ENCODE results near the gene DSE. TPM values are rescaled to one million over a fixed set of nuclear protein-coding genes. Genes with fewer than 3 reads are reported as not detected.

DSE gene
- polyA plus RNA-seq, 1 donor = 16.8 TPM

GRCh38 chr6:116452531-116452930 is 81.8 kb downstream of the DSE start:
- Histone ChIP-seq H3K27me3 (ENCODE audit: control insufficient read depth, insufficient read depth, low read length) (no peaks in the 10 kb centered on the region), H3K4me3 (ENCODE audit: low read length) (no peak overlapping the region), H3K27ac (ENCODE audit: low read length) (no peak overlapping the region), H3K4me1 (ENCODE audit: control insufficient read depth, insufficient read depth, low read length) (no peaks in the 10 kb centered on the region), H3K9me3 (ENCODE audit: control insufficient read depth, low read depth, low read length) (no peaks in the 10 kb centered on the region), H3K36me3 (ENCODE audit: control insufficient read depth, insufficient read depth, low read length) (no peaks in the 10 kb centered on the region)
- no peak for DNase-seq
- WGBS (ENCODE audit: insufficient coverage, low lambda C conversion rate) = 100% methylated on average over 1 of the region's 2 CpGs

GRCh38 chr6:116456106-116456505 is 85.4 kb downstream of the DSE start:
- Histone ChIP-seq H3K27ac (ENCODE audit: low read length) (no peak overlapping the region), H3K36me3 (ENCODE audit: control insufficient read depth, insufficient read depth, low read length) (no peaks in the 10 kb centered on the region), H3K9me3 (ENCODE audit: control insufficient read depth, low read depth, low read length) (no peaks in the 10 kb centered on the region), H3K27me3 (ENCODE audit: control insufficient read depth, insufficient read depth, low read length) (peaks cover 2% of the 10 kb centered on the region), H3K4me1 (ENCODE audit: control insufficient read depth, insufficient read depth, low read length) (no peaks in the 10 kb centered on the region), H3K4me3 (ENCODE audit: low read length) (no peak overlapping the region)
- no peak for DNase-seq
- WGBS (ENCODE audit: insufficient coverage, low lambda C conversion rate) = 100% methylated on average over 2 of the region's 3 CpGs

- Histone ChIP-seq H3K4me1 (ENCODE audit: control insufficient read depth, insufficient read depth, low read length) (peaks cover 5% of the 10 kb centered on the region), H3K36me3 (ENCODE audit: control insufficient read depth, insufficient read depth, low read length) (no peaks in the 10 kb centered on the region), H3K27me3 (ENCODE audit: control insufficient read depth, insufficient read depth, low read length) (peaks cover 9% of the 10 kb centered on the region), H3K9me3 (ENCODE audit: control insufficient read depth, low read depth, low read length) (no peaks in the 10 kb centered on the region), H3K27ac (ENCODE audit: low read length) (no peak overlapping the region), H3K4me3 (ENCODE audit: low read length) (no peak overlapping the region)
- WGBS (ENCODE audit: insufficient coverage, low lambda C conversion rate) = no CpG with 5 or more reads among the region's 2 CpGs
- no peak for DNase-seq
Measured at GRCh38 chr6:116456927-116457326, 86.2 kb downstream of the DSE start.

- Histone ChIP-seq H3K4me1 (ENCODE audit: control insufficient read depth, insufficient read depth, low read length) (peaks cover 9% of the 10 kb centered on the region), H3K27ac (ENCODE audit: low read length) (no peak overlapping the region), H3K4me3 (ENCODE audit: low read length) (no peak overlapping the region), H3K36me3 (ENCODE audit: control insufficient read depth, insufficient read depth, low read length) (no peaks in the 10 kb centered on the region), H3K27me3 (ENCODE audit: control insufficient read depth, insufficient read depth, low read length) (peaks cover 18% of the 10 kb centered on the region), H3K9me3 (ENCODE audit: control insufficient read depth, low read depth, low read length) (no peaks in the 10 kb centered on the region)
- DNase-seq = no peak
- whole genome bisulfite sequencing (ENCODE audit: insufficient coverage, low lambda C conversion rate) = no CpG with 5 or more reads among the region's 9 CpGs
Measured at GRCh38 chr6:116458264-116458663, 87.5 kb downstream of the DSE start.

GRCh38 chr6:116459927-116460326 is 89.2 kb downstream of the DSE start:
- Histone ChIP-seq H3K4me1 (ENCODE audit: control insufficient read depth, insufficient read depth, low read length) (peaks cover 9% of the 10 kb centered on the region), H3K36me3 (ENCODE audit: control insufficient read depth, insufficient read depth, low read length) (no peaks in the 10 kb centered on the region), H3K9me3 (ENCODE audit: control insufficient read depth, low read depth, low read length) (no peaks in the 10 kb centered on the region), H3K4me3 (ENCODE audit: low read length) (no peak overlapping the region), H3K27ac (ENCODE audit: low read length) (no peak overlapping the region), H3K27me3 (ENCODE audit: control insufficient read depth, insufficient read depth, low read length) (peaks cover 23% of the 10 kb centered on the region)
- no peak for DNase-seq
- 83% methylated on average over 1 of the region's 4 CpGs for WGBS (ENCODE audit: insufficient coverage, low lambda C conversion rate)

GRCh38 chr6:116461331-116461931 is 90.7 kb downstream of the DSE start, which contains the start of gene CALHM6:
Gene CALHM6 (plus strand): TSS chr6:116461375. CDS start chr6:116461930, 555 bp downstream.
- no peak for DNase-seq
- no CpG with 5 or more reads among the region's 13 CpGs for WGBS (ENCODE audit: insufficient coverage, low lambda C conversion rate)
- Histone ChIP-seq H3K27me3 (ENCODE audit: control insufficient read depth, insufficient read depth, low read length) (peaks cover 23% of the 10 kb centered on the region), H3K4me1 (ENCODE audit: control insufficient read depth, insufficient read depth, low read length) (peaks cover 9% of the 10 kb centered on the region), H3K4me3 (ENCODE audit: low read length) (peak within 1 kb of the TSS; percentile 39), H3K36me3 (ENCODE audit: control insufficient read depth, insufficient read depth, low read length) (no peaks in the 10 kb centered on the region), H3K9me3 (ENCODE audit: control insufficient read depth, low read depth, low read length) (no peaks in the 10 kb centered on the region), H3K27ac (ENCODE audit: low read length) (no peak within 1 kb of the TSS)

- Histone ChIP-seq H3K27me3 (ENCODE audit: control insufficient read depth, insufficient read depth, low read length) (peaks cover 23% of the 10 kb centered on the region), H3K4me1 (ENCODE audit: control insufficient read depth, insufficient read depth, low read length) (peaks cover 9% of the 10 kb centered on the region), H3K4me3 (ENCODE audit: low read length) (peak overlapping the region; percentile 39), H3K9me3 (ENCODE audit: control insufficient read depth, low read depth, low read length) (no peaks in the 10 kb centered on the region), H3K36me3 (ENCODE audit: control insufficient read depth, insufficient read depth, low read length) (no peaks in the 10 kb centered on the region), H3K27ac (ENCODE audit: low read length) (no peak overlapping the region)
- WGBS (ENCODE audit: insufficient coverage, low lambda C conversion rate) = 100% methylated on average over 1 of the region's 84 CpGs
- DNase-seq = peak; percentile 44 to 63
Measured at GRCh38 chr6:116461932-116462885, 91.5 kb downstream of the DSE start.

GRCh38 chr6:116463301-116463700 is 92.6 kb downstream of the DSE start:
- Histone ChIP-seq H3K9me3 (ENCODE audit: control insufficient read depth, low read depth, low read length) (no peaks in the 10 kb centered on the region), H3K4me1 (ENCODE audit: control insufficient read depth, insufficient read depth, low read length) (peaks cover 9% of the 10 kb centered on the region), H3K36me3 (ENCODE audit: control insufficient read depth, insufficient read depth, low read length) (no peaks in the 10 kb centered on the region), H3K27ac (ENCODE audit: low read length) (no peak overlapping the region), H3K4me3 (ENCODE audit: low read length) (no peak overlapping the region), H3K27me3 (ENCODE audit: control insufficient read depth, insufficient read depth, low read length) (peaks cover 23% of the 10 kb centered on the region)
- 90% methylated on average over 2 of the region's 4 CpGs for WGBS (ENCODE audit: insufficient coverage, low lambda C conversion rate)
- no peak for DNase-seq

GRCh38 chr6:116465246-116465645 is 94.5 kb downstream of the DSE start:
- H3K4me1 ChIP-seq (ENCODE audit: control insufficient read depth, insufficient read depth, low read length) = peaks cover 9% of the 10 kb centered on the region
- H3K36me3 ChIP-seq (ENCODE audit: control insufficient read depth, insufficient read depth, low read length) = no peaks in the 10 kb centered on the region
- no peak for DNase-seq
- 81% methylated on average over 4 of the region's 5 CpGs for WGBS (ENCODE audit: insufficient coverage, low lambda C conversion rate)
- peaks cover 21% of the 10 kb centered on the region for H3K27me3 ChIP-seq (ENCODE audit: control insufficient read depth, insufficient read depth, low read length)
- no peaks in the 10 kb centered on the region for H3K9me3 ChIP-seq (ENCODE audit: control insufficient read depth, low read depth, low read length)
- H3K27ac ChIP-seq (ENCODE audit: low read length) = no peak overlapping the region
- no peak overlapping the region for H3K4me3 ChIP-seq (ENCODE audit: low read length)

GRCh38 chr6:116467096-116467495 is 96.3 kb downstream of the DSE start:
- H3K27me3 ChIP-seq (ENCODE audit: control insufficient read depth, insufficient read depth, low read length) = peaks cover 14% of the 10 kb centered on the region
- H3K4me1 ChIP-seq (ENCODE audit: control insufficient read depth, insufficient read depth, low read length) = peaks cover 4% of the 10 kb centered on the region
- H3K9me3 ChIP-seq (ENCODE audit: control insufficient read depth, low read depth, low read length) = no peaks in the 10 kb centered on the region
- no peak for DNase-seq
- H3K27ac ChIP-seq (ENCODE audit: low read length) = no peak overlapping the region
- no CpG with 5 or more reads among the region's 1 CpG for WGBS (ENCODE audit: insufficient coverage, low lambda C conversion rate)
- no peaks in the 10 kb centered on the region for H3K36me3 ChIP-seq (ENCODE audit: control insufficient read depth, insufficient read depth, low read length)
- no peak overlapping the region for H3K4me3 ChIP-seq (ENCODE audit: low read length)
